HEK293T (cell line): ENCODE results near the gene SF3A2.

ENCODE experiments used
- CTCF ChIA-PET: fragments of 350-600 bp; formaldehyde crosslinking; extraction: SDS; loops from one replicate; lab custom pipeline; 2021; ENCODE audit warnings: antibody characterized with exemption, inconsistent platforms; lab: Yijun Ruan, JAX
- POLR2A ChIA-PET: fragments of 350-600 bp; formaldehyde crosslinking; extraction: SDS; loops from one replicate; lab custom pipeline; 2020; ENCODE audit warnings: antibody characterized with exemption, inconsistent platforms; lab: Yijun Ruan, JAX
- DNase-seq: peaks from one replicate; pipeline ENCODE4 v3.0.0; 2012; ENCODE audit warnings: mixed read lengths; ENCODE audit errors: extremely low spot score
- ARNT ChIP-seq: fragments of 450-650 bp; IDR thresholded peaks from 2 replicates; pipeline ENCODE4 v1.6.1; 2017; ENCODE audit warnings: mild to moderate bottlenecking
- BHLHE40 ChIP-seq: fragments of 450-650 bp; IDR thresholded peaks from 2 replicates; pipeline ENCODE4 v1.6.1; 2016; ENCODE audit warnings: mild to moderate bottlenecking, moderate library complexity, borderline replicate concordance
- CTBP1 ChIP-seq: fragments of 450-650 bp; IDR thresholded peaks from 2 replicates; pipeline ENCODE4 v1.6.1; 2016; ENCODE audit warnings: borderline replicate concordance
- ELF4 ChIP-seq: fragments of 450-650 bp; IDR thresholded peaks from 2 replicates; pipeline ENCODE4 v1.6.1; 2017; ENCODE audit warnings: antibody characterized with exemption
- FOXA1 ChIP-seq: fragments of 450-650 bp; IDR thresholded peaks from 2 replicates; pipeline ENCODE4 v1.6.1; 2016; ENCODE audit warnings: mild to moderate bottlenecking
- FOXK2 ChIP-seq: fragments of 450-650 bp; IDR thresholded peaks from 2 replicates; pipeline ENCODE4 v1.6.1; 2016; ENCODE audit warnings: mild to moderate bottlenecking
- FOXM1 ChIP-seq: fragments of 450-650 bp; IDR thresholded peaks from 2 replicates; pipeline ENCODE4 v1.6.1; 2017; ENCODE audit warnings: mild to moderate bottlenecking, borderline replicate concordance
- HDGF ChIP-seq: fragments of 450-650 bp; IDR thresholded peaks from 2 replicates; pipeline ENCODE4 v1.6.1; 2017; ENCODE audit warnings: antibody characterized with exemption, borderline replicate concordance
- L3MBTL2 ChIP-seq: fragments of 450-650 bp; conservative IDR thresholded peaks from 2 replicates; pipeline ENCODE4 v1.6.1; 2016; ENCODE audit warnings: mild to moderate bottlenecking
- LEF1 ChIP-seq: fragments of 450-650 bp; IDR thresholded peaks from 2 replicates; pipeline ENCODE4 v1.6.1; 2017; ENCODE audit warnings: mild to moderate bottlenecking, borderline replicate concordance
- NFRKB ChIP-seq: fragments of 450-650 bp; IDR thresholded peaks from 2 replicates; pipeline ENCODE4 v1.6.1; 2016; ENCODE audit warnings: mild to moderate bottlenecking, moderate library complexity
- PKNOX1 ChIP-seq: fragments of 450-650 bp; IDR thresholded peaks from 2 replicates; pipeline ENCODE4 v1.6.1; 2016
- SP1 ChIP-seq: fragments of 450-650 bp; IDR thresholded peaks from 2 replicates; pipeline ENCODE4 v1.6.1; 2017
- SUZ12 ChIP-seq: fragments of 450-650 bp; IDR thresholded peaks from 2 replicates; pipeline ENCODE4 v1.6.1; 2016; ENCODE audit warnings: mild to moderate bottlenecking
- TARDBP ChIP-seq: fragments of 450-650 bp; IDR thresholded peaks from 2 replicates; pipeline ENCODE4 v1.6.1; 2016
- ZNF384 ChIP-seq: fragments of 450-650 bp; IDR thresholded peaks from 2 replicates; pipeline ENCODE4 v1.6.1; 2016

Gene SF3A2

GRCh38 chr19:2229103-2230032, 7.3 kb upstream of the SF3A2 start:
- POLR2A ChIA-PET: no interaction called here
- CTCF ChIA-PET: interaction anchor here (1.0 kb wide), 1 partner anchor 299 kb away, joined by 3 read pairs; no protein-coding TSS in a partner anchor
- DNase-seq: no peak
- TF ChIP-seq FOXM1: no peak
- no peak for TF ChIP-seq L3MBTL2
- no peak for TF ChIP-seq ELF4
- no peak for TF ChIP-seq FOXA1
- TF ChIP-seq ZNF384: no peak
- TF ChIP-seq HDGF: no peak
- TF ChIP-seq TARDBP: no peak
- TF ChIP-seq SP1: no peak
- no peak for TF ChIP-seq LEF1
- no peak for TF ChIP-seq BHLHE40
- no peak for TF ChIP-seq CTBP1
- TF ChIP-seq SUZ12: no peak
- TF ChIP-seq ARNT: no peak
- TF ChIP-seq PKNOX1: no peak
- TF ChIP-seq FOXK2: no peak
- no peak for TF ChIP-seq NFRKB

GRCh38 chr19:2230033-2230531, 6.5 kb upstream of the SF3A2 start:
- ChIA-PET POLR2A (no interaction called here), CTCF (interaction anchor here (0.8 to 1.0 kb wide), 2 partner anchors 36 to 299 kb away, joined by 3 read pairs; no protein-coding TSS in a partner anchor)
- no peak for TF ChIP-seq FOXM1
- TF ChIP-seq ZNF384: no peak
- TF ChIP-seq ARNT: no peak
- TF ChIP-seq LEF1: no peak
- no peak for TF ChIP-seq SP1
- TF ChIP-seq PKNOX1: no peak
- no peak for TF ChIP-seq NFRKB
- TF ChIP-seq BHLHE40: no peak
- no peak for DNase-seq

GRCh38 chr19:2230807-2231533, 5.7 kb upstream of the SF3A2 start:
- ChIA-PET CTCF (interaction anchor here (0.8 to 1.0 kb wide), 3 partner anchors 9 to 300 kb away, joined by 3 read pairs; no protein-coding TSS in a partner anchor), POLR2A (interaction anchor here (1.5 kb wide), 1 partner anchor 62 kb away, joined by 3 read pairs; no protein-coding TSS in a partner anchor)
- no peak for DNase-seq
- TF ChIP-seq L3MBTL2 (no peak), BHLHE40 (no peak), SUZ12 (no peak), NFRKB (no peak), ARNT (no peak), ELF4 (no peak), CTBP1 (no peak), HDGF (no peak), FOXK2 (no peak), LEF1 (no peak), TARDBP (no peak)

- DNase-seq: no peak
- TF ChIP-seq NFRKB (no peak), FOXM1 (no peak), FOXK2 (no peak), LEF1 (no peak), ZNF384 (no peak)
- ChIA-PET CTCF (interaction anchor here (1.0 kb wide), 1 partner anchor 10 kb away, joined by 3 read pairs; no protein-coding TSS in a partner anchor), POLR2A (interaction anchor here (1.5 kb wide), 1 partner anchor 62 kb away, joined by 3 read pairs; no protein-coding TSS in a partner anchor)
Measured at GRCh38 chr19:2231621-2232221, 4.9 kb upstream of the SF3A2 start.

- ChIA-PET CTCF (no interaction called here), POLR2A (interaction anchor here (0.9 kb wide), 1 partner anchor 16 kb away, joined by 4 read pairs; no protein-coding TSS in a partner anchor)
- no peak for DNase-seq
- TF ChIP-seq FOXK2: no peak
- TF ChIP-seq CTBP1: no peak
- TF ChIP-seq LEF1: no peak
- TF ChIP-seq ELF4: no peak
- no peak for TF ChIP-seq SP1
- no peak for TF ChIP-seq SUZ12
- no peak for TF ChIP-seq FOXM1
- no peak for TF ChIP-seq ZNF384
- no peak for TF ChIP-seq PKNOX1
- no peak for TF ChIP-seq BHLHE40
- no peak for TF ChIP-seq L3MBTL2
- no peak for TF ChIP-seq HDGF
- TF ChIP-seq NFRKB: no peak
- TF ChIP-seq FOXA1: no peak
Measured at GRCh38 chr19:2232286-2233151, 4.1 kb upstream of the SF3A2 start.
